ENCODE data around the gene PIP5KL1.
A peak's percentile ranks its signal among the peaks of the same experiment; 100 is the strongest.

Gene PIP5KL1

GRCh38 chr9:127929625-127929979 is 975 bp downstream of the PIP5KL1 start:
- DNase-seq (ENCODE audit: low read depth, low spot score), result no peak

GRCh38 chr9:127928676-127929624 is 1.6 kb downstream of the PIP5KL1 start:
- no peak for DNase-seq (ENCODE audit: low read depth, low spot score)

DNA sequence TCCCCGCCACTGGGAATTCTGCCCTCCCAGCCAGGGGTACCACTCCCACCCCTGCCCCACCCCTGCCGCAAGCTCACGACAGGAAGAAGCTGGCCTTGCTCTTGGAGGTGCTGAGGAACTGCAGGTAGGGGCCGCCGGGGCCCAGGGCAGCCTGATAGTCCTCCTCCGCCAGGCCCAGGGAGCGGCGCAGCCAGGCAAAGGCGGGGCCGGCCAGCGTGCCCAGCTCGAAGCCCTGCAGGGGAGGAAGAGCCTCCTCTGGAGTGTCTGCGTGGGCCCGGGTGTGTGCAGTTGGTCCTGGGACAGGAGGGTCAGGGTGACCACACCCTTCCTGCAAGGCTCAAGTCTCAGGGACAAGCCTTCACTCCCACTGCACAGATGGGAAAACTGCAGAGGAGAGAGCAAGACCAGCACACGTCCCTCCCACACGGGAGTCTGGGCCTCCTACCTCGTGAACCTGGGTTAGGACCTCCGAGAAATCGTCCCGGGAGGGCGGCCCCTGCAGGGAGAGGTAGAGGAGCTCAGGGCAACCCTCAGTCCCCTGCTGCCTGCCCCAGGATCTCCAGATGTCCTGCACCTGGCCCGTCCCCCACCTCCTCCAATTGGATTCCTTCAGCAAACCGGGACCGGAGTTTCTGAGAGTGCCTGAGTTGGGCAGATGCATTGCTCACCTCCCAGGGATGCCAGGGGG is 2.4 kb downstream of the PIP5KL1 start:
- no peak for DNase-seq (ENCODE audit: low read depth, low spot score)

DNA sequence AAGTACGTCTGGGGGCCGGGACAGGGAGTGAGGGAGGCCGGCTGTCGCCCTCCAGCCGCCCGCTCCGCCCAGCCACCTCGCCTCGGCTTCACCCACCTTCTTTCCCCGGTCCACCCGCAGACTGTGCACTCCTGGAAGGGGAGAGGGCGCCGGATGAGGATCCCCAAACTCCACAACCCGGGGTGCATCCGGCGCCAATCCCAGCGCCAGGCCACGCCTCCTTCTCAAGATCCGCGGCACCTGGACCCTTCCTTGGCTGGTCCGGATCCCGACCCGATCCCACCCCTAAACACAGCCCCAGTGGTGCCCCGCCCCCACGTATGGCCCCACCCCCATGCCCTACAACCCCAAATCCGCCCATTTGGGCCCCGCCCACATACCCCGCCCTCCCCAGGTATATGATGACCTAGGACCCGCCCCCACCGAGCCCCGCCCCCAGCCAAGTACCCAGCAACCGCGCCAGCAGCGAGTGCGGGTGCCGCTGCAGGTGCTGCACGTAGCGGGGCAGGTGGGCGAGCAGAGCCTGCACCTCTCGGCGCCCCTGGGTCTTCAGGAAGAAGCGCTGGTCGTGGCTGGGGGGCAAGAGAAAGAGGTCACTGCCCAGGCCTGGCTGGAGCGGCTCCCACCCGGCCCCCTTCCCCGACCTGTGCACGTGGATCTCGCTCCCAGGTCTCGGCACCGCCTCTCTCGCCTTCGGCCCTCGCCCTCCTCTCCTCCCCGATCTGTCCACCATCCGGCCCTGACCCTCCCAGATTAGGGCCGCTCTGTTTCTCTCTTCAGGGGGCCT is 3.2 kb downstream of the PIP5KL1 start:
- DNase-seq (ENCODE audit: low read depth, low spot score), result no peak

DNA sequence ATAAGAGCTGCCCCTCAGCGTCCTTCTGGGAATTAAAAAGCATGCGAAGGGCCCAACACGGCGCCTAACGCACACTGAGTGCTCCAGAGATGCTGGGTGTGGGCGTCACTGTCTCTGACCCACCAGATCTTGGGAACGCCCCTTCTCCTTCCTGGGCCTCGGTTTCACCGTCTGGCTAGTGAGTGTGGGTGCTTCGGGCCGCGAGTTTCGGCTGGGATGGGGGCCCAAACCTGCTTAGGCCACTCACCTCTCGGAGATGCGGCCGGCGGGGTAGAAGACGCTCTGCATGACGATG is 3.7 kb downstream of the PIP5KL1 start:
- DNase-seq (ENCODE audit: low read depth, low spot score), result no peak

- DNase-seq (ENCODE audit: low read depth, low spot score), result no peak
These were observed 4.3 kb downstream of the PIP5KL1 start for GRCh38 chr9:127925959-127926905.

GRCh38 chr9:127924736-127925444 is 5.7 kb downstream of the PIP5KL1 start:
- DNase-seq (ENCODE audit: low read depth, low spot score), result no peak

- no peak for DNase-seq (ENCODE audit: low read depth, low spot score)
These were observed 6.8 kb downstream of the PIP5KL1 start for GRCh38 chr9:127923771-127924170.

DNA sequence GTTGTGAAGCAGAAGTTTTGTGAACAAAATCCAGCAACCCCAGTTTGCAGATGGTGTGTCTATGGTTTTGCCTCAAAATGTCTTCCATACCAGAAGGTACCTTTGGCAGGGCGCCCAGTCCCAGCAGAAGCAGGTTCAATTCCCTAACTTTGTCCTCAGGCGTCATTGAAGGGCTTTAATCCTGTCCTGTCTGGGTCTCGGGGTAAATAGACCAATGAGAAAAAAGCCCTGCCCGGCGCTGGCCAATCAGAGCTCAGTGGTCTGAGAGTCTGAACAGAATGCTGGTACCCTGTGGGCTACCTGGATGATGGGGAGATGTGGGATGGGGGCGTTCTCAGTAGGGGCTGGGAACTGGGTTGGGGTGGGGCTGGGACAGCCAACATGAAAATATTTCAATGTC is 7.5 kb downstream of the PIP5KL1 start:
- DNase-seq (ENCODE audit: low read depth, low spot score), result no peak

DNA sequence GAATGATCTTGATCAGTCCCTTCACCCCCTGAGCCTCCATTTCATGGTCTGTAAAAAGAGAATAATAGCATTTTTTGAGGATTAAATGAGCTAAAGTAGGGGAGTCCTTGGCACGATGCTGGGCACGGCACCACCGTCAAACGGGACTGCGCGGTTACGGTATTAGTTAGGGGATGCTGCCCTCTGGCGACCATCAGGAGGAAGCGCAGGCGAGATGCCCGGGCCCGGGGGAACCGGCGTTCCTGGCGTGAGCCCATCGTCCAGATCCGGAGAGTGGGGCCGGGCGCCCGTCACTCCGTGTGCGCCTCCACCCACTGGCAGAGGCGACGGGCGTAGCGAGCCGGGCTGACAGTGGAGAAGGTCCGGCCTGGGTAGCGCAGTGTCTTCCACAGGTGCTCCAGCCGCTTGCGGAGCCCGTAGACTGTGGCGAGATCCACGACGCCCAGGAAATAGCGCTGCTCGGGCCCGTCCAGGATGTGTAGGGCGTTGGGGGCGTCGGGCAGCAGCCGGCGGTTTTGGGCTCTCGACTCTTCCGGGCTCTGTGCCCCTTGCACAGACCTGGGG is 8.9 kb downstream of the PIP5KL1 start:
- no peak for DNase-seq (ENCODE audit: low read depth, low spot score)

- DNase-seq (ENCODE audit: low read depth, low spot score), result no peak
These were observed 9.8 kb downstream of the PIP5KL1 start for GRCh38 chr9:127920794-127921193.

DNA sequence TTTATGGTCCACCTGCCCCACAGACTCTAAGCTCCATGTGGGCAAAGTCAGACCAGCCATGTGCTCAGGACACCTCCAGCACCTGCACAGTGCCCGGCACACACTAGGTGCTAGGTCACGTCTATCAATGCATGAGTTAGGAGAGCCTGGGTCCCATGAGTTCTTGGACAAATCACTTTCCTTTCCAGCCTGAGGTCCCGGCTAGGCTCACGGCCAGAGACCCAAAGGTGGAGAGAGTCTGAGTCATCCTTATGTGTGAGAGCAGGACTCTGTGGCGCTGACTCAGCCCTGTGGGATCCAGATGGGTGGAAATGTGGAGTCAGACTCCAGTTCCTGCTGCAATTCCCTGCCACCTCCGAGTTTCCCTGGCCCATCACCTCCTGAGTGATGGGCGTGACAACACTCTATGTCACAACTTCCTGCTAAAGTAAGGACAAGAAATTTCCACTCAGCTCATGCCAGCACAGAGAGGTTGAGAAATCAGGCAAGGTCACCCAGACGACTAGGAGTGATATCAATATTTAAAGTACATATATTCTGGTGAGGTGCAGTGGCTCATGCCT is 11.2 kb downstream of the PIP5KL1 start:
- DNase-seq (ENCODE audit: low read depth, low spot score), result no peak

DNA sequence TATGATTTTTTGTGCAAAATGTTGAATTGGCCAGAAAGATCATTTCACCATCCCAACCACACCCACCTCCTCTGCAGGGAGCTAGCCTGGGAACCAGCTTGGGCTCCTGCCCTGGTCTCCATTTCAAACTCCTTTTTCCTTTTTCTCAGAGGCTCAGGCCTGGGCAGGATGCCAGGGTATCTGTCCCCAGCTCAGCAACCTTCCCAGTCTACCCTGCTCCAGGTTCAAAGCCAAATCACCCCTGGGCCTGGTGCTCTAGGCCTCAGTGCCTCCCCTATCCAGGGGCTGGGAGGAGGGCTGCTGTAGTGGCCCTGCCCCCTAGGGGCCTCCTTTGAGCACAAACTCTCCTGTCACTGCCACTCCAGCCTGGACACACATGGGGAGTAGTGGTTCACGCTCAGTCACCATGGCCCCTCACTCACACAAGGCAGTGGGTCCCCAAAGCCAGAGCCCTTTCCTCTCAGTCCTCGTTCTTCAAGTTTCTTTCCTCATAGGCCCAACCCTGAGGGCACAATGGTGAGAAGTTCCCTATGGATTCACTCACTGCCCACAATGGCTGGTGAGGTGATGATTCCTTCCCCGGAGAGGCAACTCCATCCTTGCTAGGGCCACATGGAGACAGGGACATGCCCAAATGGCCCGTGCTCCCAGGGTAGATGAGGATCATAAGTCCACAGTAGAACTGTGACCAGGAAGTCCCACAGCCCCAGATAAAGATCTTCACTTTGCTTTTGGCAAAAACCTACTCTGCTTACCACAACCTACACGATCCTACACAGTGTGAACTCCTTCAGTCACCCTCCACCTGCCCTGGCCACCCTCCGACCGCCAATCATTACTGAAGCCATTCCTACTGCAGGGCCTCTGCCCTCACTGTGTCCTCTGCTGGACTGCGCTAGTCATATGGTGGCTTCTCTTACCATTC is 12.1 kb downstream of the PIP5KL1 start:
- DNase-seq (ENCODE audit: low read depth, low spot score), result no peak

DNA sequence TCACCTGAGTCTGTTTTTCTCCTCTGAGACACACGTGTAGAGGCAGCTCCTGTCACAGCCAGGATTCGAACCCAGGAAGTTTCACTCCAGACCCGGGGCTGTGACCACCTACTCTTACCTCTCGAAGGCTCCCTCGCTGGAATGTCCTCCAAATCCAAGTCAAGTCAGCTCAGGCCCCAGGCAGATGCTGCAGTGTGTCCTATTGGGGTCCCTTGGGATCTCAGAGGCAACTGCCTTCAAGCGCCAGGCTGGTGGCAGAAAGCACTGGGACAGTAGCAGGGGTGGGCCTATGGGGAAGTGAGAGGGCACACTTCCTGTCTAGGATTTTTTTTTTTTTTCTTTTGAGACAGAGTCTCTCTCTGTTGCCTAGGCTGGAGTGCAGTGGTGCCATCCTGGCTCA is 13.0 kb downstream of the PIP5KL1 start:
- DNase-seq (ENCODE audit: low read depth, low spot score), result no peak

- peak; percentile 79 for DNase-seq (ENCODE audit: low read depth, low spot score)
These were observed 13.6 kb downstream of the PIP5KL1 start, which contains the start of gene ST6GALNAC4 for GRCh38 chr9:127916720-127917581. Gene ST6GALNAC4, minus strand, starts transcription at chr9:127917041. Its CDS starts 622 bp downstream, at chr9:127916419.

GRCh38 chr9:127915801-127916719 is 14.5 kb downstream of the PIP5KL1 start:
- no peak for DNase-seq (ENCODE audit: low read depth, low spot score)

- DNase-seq (ENCODE audit: low read depth, low spot score), result no peak
These were observed 15.2 kb downstream of the PIP5KL1 start for GRCh38 chr9:127915325-127915752.

All from smooth muscle cell of the brain vasculature (primary cell).